Ecto neural progenitor cell (in vitro differentiated cells): ENCODE results near the gene ATP11C.
"Not testable (repeated sequence)": the region's sequence is repeated elsewhere in the genome, so short reads cannot be mapped to it uniquely, and the experiment has no call there.

ENCODE experiments used
- DNase-seq: peaks from one replicate; pipeline ENCODE4 v3.0.0-alpha.2; 2018; ENCODE audit warnings: low spot score

The ATP11C gene

DNA sequence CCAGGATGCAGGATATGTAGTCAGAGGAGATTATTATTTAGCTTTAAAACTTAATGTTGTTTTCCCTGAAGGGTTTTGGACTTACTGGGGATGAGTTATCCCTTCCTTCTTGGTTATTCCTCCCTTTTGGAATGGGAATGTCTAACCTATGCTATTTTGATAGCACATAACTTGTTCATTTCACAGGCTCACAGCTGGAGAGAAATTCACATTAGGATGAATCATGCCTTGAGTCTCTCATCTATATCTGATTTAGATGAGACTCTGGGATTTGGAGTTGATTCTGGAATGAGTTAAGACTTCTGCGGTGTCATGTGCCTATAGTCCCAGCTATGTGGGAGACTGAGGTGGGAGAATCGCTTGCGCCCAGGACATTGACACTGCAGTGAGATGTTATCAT is 81.1 kb downstream of the ATP11C start:
- no peak for DNase-seq

DNA sequence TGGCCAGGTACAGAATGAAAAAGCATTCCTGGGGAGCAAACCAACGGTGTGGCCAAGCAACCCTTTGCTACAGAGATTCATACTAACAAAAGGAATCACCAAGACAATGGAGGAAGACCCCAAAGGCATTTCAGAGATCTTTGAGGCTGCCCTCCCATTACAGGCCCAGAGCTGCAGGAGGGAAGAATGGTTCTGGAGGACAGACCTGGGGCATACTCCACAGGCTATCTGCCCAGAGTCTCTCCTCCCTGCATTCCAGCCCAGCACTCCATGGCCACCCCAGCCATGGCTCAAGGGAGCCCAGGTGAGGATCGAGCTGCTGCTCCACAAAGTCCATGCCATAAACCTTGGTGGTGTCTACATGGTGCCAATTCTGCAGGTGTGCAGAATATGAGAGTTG is 81.9 kb downstream of the ATP11C start:
- no peak for DNase-seq

DNA sequence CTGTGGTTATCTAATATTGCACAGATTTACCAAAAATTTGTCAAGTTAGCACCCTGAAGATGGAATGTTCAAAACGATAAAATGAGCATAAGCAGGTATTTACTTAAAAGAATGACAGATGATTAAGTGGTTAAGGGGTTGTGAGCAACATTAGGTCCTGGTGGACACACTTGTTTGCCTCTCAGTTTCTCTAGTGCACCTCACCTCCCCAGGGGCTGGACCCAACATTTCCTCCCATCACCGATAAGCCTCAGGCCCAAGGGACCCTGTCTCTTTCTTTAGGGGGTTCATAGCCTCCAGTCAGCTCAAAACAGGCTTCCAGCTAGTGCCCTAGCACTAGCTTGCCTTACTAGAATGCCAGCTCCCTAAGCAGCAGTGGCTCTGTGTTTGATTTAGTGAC is 88.0 kb downstream of the ATP11C start:
- no peak for DNase-seq

DNA sequence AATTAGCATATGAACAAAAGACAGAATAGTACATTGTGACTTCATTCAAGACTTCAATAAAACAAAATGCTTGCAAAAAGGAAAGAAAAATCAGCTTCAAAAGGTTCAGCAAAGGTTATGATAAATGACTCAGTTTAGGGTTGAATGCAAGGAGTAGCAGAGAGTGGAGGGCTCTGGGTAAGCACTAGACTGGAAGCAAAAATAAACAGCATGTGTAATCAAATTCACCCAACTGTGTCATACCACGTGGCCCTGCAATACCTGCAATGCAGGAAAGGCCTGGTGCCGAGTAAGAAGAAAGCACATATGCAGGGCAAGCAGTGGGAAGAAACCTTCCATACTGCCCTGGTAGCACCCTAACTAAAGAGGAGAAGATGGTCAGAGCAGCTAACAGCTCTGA is 88.7 kb downstream of the ATP11C start:
- no peak for DNase-seq

DNA sequence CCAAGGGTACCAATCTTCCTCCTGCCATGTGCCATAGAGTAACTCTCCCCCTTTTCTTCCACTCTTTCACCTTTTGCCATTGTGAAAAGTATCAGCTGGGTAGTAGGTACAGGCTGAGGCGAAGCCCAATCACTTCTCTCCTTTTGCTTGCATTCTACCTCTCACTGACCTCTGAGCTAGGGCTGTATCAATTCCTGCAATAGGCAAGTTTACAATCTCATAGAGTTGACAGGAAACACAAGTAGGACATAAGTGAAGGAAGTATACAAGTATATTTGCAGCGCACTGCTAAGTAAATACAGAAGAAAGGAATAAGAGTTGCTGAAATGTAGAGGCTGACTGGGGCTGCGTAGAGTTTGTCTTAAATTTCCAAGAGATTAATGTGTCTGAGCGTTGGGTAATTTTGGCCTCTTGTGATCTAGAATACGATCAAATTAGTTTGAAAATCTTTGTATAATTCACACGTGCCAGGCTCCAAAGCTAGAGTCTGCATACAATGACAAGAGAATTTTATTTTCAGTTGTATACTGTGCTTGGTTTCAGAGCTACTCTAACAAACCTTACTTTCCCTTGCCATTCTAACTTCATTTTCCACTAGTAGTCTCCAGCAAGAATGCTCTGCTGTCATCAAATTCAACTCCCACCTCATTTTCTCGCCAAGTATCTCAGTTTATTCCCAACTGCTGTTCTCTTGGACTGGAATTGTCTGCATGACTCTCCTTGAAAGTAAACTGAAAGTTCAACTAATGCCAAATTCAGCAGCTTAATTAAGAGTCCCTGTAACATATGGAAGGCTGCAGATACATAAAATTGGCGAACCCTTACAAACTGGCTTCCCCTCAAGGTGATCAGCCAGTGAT is 90.3 kb downstream of the ATP11C start:
- no peak for DNase-seq

DNA sequence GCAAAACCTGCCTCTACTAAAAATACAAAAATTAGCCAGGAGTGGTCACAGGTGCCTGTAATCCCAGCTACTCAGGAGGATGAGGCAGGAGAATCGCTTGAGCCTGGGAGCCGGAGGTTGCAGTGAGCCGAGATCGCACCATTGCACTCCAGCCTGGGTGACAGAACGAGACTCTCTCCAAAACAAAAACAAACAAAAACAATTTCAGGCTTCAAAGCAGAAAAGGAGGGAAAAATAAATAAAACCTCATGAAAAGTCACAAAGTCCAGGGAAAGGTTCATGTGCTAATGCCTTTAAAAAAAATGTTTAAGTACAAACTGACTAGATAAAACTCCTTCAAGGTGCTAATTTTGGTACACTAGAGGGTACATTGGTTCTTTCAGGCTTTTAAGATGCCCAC is 96.5 kb downstream of the ATP11C start:
- DNase-seq: not testable (repeated sequence)

DNA sequence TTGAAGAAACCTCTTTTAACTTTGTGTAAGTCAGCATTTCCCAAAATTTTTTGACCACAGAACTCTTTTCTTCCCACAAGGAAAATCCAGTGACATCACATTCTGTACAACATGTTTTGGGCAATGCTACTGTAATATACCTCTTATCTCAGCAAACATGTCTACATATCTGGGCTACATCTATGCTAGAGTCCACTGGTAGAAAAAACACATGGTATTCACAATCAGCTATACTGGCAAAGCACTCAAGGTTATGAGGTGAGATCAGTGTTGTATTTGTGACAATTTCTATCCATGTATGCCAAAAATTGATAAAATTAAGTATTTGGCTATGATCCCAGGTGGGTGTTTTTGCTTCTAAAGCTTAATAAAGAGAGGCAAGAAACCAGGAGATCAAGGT is 98.0 kb downstream of the ATP11C start:
- DNase-seq: no peak

DNA sequence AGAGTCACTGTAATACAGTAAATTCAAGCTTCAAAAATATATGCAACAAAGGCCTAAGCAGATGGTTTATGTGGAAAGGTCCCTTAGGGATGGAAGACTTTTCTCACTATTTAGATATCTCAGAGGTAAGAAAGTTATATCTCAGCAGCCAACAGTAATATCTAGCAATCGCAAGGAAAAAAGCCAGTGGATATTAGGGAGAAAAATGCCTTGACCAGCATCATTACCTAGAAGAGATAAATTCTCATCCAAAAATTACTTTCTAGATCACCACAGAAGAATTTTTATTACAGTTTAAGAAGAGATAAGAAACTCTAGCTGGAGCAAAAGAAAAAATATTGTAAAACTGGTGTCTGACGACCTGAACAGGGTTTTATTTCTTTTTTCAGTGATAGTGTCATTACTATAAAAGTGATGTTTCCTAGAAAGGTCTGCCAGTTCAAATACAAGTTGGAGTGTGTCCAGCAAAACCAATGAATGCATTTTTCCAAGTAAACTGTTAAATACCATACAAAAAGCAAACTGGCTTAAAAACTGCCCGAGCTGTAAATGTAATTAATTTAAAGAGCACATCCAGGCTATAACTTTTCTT is 100.0 kb downstream of the ATP11C start:
- DNase-seq: no peak

DNA sequence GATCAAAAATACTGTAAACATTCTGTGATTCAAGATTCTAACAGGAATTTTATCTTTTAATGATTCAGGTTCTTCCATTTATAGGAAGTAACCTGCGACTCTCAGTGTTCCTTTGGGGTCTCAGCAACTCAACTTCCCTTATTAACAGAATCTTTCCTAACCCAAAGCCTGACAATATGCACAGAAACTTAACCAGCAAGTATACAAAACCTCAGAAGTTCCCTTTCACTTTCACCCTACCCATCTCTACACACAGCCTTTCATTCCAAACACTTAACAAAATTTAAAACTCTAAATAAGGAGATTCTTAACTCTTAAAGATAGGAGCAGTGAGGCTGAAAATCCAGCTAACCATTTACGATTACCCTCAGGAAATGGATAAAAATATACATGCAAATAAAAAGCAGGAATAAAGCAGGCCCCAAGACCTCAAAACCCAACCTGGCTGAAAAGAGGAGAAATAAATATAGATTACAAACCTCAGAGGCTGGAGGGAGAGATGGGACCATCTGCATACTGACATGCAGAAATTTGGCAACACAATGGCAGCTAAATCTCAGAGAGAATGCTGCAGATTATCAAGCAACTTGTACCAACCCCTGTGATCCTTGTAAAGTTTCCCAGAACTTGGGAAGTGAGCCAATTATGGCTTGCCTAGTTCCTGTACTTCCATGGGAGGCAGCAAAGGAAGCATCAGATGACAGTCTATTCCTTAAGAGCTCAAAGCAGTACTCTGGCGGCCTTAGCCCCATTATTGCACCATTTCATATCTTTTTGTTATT is 101.0 kb downstream of the ATP11C start:
- no peak for DNase-seq

DNA sequence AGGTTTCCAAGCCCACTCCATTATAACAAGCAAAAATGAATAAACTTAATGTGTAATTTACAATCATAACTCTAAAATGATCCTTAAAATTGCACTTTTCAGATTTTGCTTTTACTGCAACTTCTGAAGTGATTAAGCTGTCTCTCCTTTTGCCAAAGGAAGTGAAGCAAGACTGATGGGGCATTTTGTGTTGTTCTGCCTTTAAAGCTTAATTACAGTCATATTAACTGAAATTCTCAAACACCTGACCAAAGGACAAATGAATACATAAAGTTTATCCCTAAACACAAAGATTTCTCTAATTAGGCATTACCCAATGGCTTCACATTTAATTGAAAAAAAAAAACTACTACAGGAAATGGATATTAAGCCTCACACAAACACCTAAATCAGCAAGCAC is 101.8 kb downstream of the ATP11C start:
- DNase-seq: no peak

DNA sequence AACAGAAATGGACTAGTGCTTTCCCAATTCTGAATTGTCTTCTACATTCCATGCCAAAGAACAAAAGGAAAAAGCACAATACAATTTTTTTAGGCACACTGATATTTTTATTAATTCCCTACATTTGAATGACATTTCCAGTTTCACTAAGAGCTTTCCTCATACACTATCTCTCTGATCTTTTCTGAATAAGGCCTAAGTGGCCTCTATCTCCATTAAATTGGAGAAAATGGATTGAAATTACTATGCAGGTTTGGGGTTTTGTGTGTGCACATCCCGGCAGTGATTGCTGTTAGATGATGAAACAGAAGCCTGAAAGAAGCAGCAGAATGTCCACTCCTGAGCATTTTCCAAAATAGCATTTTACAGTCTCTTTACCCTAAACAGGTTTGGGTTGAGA is 104.0 kb downstream of the ATP11C start:
- DNase-seq: no peak

DNA sequence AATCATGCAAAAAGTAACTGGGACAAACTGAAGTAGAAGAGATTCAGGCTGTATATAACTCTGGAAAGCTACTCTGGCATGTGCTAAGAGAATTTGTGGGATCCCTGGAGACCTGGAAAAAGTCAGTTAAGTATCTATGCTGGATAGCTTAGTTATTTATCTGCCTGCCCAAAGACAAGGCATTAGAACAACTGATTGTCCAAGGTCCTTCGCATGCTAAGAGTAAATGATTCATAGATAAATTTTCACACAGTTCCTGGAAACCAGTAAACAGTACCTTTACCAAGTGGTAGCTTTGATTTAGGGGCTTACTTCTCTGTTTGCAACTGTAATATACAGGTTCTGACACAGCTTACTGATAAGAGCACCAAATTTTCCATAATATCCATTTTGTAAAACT is 104.8 kb downstream of the ATP11C start:
- no peak for DNase-seq

DNA sequence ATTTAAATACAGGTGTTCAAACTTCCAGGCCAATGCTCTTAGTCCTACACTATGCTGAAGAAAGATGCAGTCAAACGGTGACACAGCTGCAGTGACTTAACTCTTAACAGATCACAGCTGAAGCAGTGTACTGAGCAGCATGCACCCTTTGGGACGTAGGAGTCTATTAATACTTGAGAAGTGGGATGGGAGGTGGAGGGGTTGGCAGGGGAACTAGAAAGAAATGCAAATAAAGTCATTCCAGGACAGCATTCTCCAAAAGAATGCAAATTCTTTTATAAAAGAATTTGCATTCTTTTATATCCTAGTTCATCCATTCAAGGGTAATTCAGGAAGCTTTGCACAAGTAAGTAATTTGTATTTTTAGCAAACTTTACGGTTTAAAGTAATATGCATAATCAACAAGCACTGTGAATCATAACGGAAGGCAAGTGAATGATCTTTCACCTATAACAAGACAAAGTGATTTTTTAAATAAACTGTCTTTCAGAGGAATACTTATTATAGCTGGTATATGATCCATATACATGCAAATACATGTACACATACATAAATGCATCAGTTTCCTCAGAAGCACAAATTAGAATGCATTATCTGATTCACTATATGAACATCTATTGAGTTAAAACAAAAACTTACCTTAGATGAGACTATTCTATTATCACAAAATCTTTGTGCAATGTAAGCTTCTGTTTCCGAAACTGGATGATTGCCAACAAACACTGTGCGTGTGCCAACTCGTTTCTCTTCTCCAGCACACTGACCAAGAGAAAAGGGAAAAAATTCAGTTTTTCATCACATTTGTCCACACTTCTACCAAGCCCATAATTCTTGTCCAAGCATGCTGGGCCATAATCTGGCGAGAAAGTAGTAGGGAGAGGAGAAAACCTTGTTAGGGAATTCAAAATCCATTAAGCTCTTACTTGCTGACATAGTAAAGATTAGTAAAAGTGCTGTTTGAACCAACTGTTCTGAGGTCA is 106.5 kb downstream of the ATP11C start:
- no peak for DNase-seq

DNA sequence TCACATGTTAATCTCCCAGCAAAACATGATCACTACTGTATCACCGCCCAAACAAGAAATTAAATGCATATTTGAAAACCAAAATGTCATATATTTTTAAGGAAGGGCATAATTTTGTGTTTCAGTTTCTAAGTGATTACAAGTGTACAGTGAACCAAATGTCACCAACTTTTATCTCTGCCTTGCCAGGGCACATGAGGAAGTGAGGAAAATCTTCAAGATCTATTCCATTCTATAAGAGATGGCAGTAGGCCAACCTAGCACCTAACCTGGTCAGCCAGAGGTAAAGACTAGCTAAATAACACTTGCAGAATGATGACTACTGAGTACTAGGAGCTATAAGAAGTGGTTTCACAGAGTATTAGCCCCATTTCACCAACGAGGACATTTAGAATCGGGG is 107.2 kb downstream of the ATP11C start:
- no peak for DNase-seq

DNA sequence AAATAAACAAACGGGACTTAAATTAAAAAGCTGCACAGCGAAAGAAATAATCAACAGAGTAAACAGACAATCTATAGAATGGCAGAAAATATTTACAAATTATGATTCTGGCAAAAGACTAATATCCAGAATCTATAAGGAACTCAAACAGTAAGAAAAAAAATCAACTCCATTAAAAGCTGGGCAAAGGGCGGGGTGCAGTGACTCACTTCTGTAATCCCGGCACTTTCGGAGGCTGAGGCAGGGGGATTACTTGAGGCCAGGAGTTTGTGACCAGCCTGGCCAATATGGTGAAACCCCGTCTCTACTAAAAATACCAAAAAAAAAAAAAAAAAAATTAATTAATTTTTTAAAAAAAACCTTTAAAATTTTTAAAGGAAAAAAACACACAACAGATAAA is 109.0 kb downstream of the ATP11C start:
- DNase-seq: no peak

DNA sequence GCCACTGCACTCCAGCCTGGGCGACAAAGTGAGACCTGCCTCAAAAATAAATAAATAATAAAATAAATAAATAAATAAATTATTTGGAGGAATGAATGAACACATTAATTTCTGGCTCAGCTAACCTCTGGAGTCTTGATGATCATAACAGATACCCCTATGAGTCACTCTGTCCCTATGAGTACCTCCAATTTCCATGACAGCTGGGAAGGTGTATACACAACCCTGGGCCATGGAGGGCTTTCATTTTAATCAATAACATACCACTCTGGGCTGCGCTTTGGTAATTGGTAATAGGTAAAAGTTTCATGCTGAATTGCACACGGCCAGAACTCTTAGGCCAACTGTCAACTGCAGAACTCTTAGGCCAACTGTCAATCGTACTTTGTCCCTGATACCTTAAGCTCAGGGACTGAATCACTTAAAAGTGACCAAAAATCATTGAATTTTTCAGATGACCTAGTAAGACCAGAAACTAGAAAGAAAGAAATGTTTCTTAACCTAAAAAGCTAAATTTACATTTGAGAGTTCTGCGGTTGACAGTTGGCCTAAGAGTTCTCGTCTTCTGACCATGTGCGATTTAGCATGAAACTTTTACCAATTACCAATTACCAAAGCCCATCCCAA is 112.4 kb downstream of the ATP11C start:
- no peak for DNase-seq

DNA sequence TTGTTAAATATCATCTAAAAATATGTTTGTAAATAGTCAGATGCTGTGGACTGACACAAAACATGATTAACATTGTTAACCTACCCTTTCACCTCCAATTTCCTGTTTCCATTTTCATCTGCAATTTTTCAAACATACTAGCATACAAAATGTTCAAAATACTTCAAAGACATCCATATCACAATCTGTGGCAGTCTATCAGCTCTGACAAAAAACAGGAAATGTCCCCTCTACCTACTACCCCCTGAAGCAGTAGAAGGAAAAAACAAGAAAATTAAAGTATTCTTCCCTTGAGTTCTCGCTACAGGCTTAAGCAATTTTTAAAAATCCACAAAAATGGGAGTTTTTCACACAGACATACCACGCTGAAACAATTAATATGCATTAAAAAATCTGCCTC is 116.6 kb downstream of the ATP11C start:
- DNase-seq: no peak

DNA sequence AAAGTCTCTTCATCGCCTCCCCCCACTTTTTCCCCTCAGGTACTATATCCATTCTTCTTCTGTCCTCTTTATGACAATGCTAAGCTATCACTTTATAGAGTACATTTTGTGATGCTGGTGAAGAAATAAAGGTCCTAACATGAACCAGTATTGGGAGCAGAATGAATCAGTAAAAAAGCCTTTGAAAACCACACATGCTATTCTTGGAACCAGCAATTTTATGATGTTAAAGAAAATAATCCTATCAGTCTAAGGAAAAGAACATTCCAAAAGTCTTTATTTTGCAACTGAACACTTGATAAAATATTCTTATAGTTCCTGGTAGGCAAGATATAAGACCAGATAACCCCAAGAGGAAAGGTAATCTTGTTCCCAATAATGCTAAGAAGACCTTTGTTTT is 117.1 kb downstream of the ATP11C start:
- no peak for DNase-seq

DNA sequence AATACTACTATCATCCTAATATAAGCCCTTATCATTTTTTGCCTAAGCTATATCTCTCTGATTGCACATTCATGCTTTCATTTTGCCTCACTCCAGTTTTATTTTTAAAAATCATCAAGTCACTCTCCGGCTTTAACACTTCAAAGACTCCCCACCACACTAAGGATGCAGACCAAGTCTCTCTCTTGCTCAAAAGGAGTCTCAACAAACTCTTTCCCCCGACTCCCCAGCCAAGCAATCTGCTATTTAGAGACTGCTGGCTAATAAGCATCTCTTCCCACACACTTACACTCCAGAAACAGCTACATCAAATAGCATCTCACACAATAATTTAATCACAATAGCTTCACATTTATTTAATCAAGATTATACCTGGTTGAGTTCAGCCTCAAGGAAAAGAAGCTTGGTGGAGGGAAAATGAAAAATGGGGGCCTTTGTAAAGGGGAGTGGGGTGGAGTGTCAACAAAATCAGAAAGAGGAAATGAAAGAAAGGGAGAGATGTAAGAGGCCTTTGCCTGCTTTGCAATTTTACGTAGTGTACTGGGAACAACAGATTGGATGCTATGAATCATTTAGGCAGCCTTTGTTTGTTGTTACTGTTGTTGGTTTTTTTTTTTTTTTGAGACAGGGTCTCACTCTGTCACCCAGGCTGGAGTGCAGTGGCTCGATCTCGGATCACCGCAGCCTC is 120.8 kb downstream of the ATP11C start:
- no peak for DNase-seq

DNA sequence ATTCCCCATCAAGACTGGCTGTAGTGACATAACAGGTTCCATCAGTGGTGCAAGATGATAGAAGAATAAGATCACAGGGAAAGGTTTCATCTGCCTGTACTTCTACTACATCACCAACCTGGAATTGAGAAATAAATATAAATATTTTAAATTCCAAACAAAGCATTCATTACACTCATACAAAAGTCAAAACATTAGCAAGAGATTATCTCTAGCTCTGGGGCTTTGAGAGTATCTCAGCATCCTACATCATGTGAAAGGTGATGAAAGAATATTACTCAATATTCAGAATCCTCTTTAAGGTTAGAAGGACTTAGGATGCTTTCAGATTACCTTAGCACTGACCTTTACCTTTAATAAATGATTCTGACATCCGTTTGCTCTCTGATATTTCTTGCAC is 128.4 kb downstream of the ATP11C start:
- no peak for DNase-seq

DNA sequence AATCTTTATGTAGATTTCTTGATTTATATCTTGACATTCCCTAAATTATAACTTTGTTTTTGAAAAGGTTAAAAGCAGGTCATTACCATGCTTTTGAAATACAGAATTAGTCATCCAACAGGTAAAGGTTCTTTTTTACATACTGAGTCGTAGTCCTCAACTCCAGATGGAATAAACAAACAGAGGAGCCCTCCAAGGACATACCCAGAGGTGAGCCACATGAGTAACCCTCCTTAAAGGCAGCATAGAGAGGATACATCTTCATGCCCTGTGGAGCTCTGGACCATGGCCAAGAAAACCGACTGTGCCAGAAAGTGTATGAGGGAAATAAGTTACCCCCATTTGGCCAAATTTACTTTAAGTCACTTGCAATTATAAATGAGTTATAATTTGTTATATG is 129.6 kb downstream of the ATP11C start:
- DNase-seq: no peak
